Activated CD8-positive, alpha-beta memory T cell treated with anti-CD3 and anti-CD28 coated beads, Interleukin-2, amount 50 U/mL, for 24 hours (primary cell): ENCODE results near the gene EMSY.

Experiments
- DNase-seq: peaks from one replicate; pipeline ENCODE4 v3.0.0-alpha.2; 2020; ENCODE audit errors: extremely low read depth

The EMSY gene

DNA sequence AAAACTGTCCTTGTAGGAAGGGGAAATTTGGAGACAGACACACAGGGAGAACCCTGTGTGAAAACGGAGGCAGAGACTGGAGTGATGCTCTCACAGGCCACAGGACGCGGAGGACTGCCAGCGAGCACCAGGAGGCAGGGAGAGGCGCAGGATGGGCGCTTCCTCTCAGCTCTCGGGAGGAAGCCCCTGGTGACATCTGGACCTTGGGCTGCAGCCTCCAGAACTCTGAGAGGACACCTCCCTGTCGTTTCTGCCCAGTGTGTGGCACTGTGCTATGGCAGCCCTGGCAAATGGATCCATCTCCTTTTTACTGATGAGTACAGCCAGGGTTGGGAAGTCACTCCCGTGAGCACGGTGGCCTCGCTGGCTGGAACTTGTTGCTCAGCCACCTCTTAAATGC is 151.8 kb downstream of the EMSY start:
- DNase-seq, result no peak

DNA sequence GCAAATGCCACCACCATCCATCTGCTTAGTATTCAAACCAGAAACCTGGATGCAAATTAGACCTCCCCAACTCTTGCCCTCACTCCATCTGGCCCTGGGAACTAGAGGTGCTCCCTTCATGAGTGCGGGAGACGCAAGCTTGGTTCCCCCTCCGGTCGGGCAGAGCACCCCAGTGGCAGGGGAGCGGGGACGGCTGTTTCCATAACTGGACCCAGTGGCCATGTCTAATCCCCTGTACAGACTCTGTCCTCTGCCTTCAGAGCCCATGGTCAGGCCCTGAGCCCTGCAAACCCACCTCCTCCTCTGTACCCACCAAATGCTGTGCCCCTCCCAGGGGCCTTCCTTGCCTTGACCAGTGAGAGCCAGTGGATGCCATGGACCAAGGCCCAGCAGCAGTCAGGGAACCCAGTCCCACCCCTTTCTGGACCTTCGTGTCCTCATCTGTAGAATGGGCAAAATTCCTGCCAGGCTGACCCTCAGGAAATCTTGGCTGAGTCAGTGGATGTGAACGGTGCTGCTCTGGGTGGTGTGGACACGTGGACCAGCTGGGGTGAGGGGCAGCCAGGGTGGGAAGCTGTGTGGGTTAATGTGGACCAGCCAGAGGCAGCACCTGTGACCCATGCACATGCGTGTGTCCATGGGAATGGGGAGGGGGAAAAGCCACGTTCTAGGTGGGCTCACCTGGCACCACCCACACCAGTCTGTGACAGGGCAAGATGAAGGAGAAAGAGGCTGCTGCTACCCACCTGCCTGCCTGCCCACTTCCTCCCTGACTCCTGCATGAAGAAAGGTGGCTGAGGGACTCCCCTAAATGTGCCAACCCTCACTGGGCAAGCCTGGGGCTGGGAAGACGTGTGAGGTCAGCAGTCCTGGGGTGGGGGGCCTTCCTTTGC is 153.0 kb downstream of the EMSY start:
- no peak for DNase-seq

DNA sequence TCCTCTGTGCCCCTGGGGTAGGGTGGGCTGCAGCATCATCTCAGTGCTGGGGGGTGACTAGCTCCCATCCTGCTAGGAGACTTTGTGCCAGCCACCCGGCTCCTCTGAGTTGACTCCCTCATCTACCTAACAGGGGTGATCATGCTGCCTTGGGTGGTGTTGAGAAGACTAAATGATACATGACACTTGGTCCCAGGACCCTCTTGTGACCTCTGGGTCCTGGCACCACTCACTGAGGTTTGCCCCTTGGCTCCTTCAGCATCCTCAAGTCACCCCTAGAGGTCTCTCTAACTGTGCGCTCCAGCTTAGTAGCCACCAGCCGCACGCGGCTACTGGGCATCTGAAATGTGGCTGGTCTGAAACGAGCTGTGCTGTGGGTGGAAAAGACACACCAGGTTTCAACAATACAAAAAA is 153.6 kb downstream of the EMSY start:
- DNase-seq, result no peak

DNA sequence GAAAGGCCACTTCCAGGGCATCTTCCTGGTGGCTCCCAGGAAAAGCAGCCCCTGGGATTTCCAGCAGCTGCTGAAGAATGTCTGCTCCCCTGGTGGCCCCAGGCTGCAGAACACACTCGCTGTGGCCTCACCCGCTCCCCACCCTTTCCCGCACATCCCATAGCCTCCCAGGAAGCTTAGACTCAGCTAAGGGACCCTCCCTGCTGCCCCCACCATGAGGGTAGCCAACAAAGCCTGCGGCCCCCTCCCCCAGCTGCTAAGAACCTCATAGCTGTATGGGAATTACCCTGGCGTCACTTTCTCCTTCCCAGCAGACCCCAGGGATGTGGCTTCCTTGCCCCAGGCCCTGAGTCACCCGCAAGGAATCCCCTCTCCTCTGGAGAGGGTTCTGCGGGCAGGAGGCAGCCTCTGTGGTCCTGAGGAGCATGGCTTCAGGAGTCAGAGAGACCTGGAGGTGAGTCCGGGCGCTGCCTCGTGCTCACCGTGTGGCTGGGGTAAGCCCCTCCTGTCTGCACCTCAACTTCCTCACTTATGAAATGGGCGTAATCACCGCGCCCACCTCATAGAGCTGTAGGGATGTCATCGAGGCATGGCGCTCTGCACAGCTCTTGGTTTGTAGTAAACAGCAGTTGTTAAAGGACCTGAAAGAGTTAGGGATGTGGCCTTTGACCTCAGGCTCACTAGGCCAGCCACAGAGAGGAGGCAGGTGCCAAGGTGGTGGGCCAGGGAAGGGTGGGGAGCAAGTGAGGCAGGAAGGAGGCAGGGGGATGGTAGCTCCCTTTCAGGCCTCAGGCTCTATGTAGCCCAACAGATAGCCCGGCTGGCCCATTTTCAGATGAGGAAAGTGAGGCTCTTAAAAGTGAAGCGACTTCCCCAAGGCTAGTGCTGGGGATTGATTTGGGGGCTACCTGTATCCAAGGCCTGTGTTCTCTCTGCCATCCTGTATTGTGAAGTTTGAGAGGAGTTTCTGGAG is 154.5 kb downstream of the EMSY start:
- no peak for DNase-seq

DNA sequence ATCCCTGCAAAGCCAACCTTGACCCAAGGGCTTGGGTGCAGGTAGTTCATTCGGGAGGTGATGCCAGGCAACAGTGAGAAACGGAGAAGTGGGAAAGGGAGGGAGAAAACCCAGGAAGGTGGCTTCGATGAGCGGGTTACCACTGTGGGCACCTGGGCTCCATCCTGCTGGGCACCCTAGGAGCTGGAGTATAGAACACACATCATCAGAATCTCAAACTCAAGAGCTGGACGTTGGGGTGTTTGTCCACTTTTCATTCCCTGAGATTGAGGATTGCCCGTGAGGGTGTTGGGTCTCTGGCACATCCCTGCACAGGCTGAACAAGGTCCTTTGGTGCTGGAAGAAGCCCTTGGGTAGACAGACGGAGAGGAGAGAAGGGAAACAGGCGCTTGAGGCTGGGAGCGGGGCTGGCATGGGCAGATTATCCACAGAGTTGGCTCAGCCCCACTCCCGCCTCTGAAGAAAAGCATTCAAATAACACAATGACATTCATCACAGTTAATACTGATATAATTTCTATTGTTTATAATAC is 155.4 kb downstream of the EMSY start:
- DNase-seq, result no peak

DNA sequence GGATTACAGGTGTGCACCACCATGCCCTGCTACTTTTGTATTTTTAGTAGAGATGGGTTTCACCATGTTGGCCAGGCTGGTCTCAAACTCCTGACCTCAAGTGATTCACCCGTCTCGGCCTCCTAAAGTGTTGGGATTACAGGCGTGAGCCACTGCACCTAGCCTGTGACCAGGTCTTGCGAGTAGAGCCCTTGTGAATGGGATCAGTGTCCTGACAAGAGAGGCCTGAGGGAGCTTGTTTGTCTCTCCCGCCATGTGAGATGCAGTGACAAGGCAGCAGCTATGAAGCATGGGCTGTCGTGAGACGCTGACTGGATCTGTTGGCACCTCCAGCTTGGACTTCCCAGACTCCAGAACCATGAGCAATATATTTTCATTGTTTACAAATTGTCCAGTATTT is 156.5 kb downstream of the EMSY start:
- no peak for DNase-seq

DNA sequence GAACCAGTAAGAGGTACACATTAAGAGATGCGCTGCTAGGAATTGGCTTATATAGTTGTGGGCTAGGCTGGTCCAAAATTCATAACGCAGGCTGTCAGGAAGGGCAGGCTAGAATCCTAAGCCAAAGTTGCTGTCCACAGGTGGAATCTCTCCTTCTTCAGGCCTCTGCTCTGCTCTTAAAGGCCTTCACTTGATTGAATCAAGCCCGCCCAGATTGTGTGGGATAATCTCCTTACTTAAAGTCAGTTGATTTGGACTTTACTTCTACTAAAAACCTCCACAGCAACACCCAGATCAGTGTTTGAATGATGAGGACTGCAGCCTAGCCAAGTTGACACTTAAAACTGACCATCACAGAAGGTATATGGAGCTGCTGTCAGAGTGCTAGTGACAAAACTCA is 156.9 kb downstream of the EMSY start:
- DNase-seq, result no peak

DNA sequence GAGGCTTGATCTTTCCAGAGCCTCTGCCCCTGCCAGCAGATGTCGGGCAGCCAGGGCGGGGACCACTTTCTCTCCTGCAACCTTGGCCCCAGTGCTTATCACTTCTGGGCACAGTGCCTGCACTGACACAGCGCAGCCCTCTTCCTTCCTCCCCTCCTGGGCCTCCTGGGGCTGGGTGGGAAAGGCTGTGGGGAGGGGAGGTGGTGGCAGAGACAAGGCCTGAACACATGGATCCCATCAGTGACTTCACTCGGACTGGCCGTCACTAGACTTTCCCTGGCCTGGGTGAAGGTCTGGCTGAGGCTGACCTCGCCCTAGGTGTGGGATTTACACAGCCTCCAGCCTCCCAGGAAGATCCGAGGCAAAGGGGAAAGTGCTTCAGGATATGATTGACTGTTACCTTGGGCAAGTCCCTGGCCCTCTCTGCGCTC is 157.6 kb downstream of the EMSY start:
- DNase-seq, result no peak
